ENCODE results near the gene SORCS2. TPM values are rescaled to one million over a fixed set of nuclear protein-coding genes. Genes with fewer than 3 reads are reported as not detected.

Gene SORCS2
- total RNA-seq, 1 donor from 2014 or later = not detected

- H3K9me3 Mint-ChIP-seq = no peaks in the 10 kb centered on the region
- POLR2A ChIA-PET = no interaction called here
- no peak for ATAC-seq (ENCODE audit: low read depth)
- no peak for DNase-seq
- no peaks in the 10 kb centered on the region for H3K27me3 Mint-ChIP-seq
- intact Hi-C loops (cut with micrococcal nuclease) = no loop called here
- H3K27ac Mint-ChIP-seq = no peak overlapping the region
- CTCF ChIA-PET = no interaction called here
- TF ChIP-seq, protein P1, sequence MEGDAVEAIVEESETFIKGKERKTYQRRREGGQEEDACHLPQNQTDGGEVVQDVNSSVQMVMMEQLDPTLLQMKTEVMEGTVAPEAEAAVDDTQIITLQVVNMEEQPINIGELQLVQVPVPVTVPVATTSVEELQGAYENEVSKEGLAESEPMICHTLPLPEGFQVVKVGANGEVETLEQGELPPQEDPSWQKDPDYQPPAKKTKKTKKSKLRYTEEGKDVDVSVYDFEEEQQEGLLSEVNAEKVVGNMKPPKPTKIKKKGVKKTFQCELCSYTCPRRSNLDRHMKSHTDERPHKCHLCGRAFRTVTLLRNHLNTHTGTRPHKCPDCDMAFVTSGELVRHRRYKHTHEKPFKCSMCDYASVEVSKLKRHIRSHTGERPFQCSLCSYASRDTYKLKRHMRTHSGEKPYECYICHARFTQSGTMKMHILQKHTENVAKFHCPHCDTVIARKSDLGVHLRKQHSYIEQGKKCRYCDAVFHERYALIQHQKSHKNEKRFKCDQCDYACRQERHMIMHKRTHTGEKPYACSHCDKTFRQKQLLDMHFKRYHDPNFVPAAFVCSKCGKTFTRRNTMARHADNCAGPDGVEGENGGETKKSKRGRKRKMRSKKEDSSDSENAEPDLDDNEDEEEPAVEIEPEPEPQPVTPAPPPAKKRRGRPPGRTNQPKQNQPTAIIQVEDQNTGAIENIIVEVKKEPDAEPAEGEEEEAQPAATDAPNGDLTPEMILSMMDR (IDR thresholded peaks at IDR 0.05) = no peak
- no peaks in the 10 kb centered on the region for H3K36me3 Mint-ChIP-seq (ENCODE audit: low read depth)
- H3K4me3 Mint-ChIP-seq = no peak overlapping the region
- no peaks in the 10 kb centered on the region for H3K4me1 Mint-ChIP-seq
Observed at GRCh38 chr4:7546152-7546808, 353.9 kb downstream of the SORCS2 start.

GRCh38 chr4:7546809-7547367, 354.6 kb downstream of the SORCS2 start:
- no peaks in the 10 kb centered on the region for H3K4me1 Mint-ChIP-seq
- POLR2A ChIA-PET = no interaction called here
- no peaks in the 10 kb centered on the region for H3K27me3 Mint-ChIP-seq
- ATAC-seq (ENCODE audit: low read depth) (no peak), DNase-seq (no peak)
- CTCF ChIA-PET = no interaction called here
- H3K36me3 Mint-ChIP-seq (ENCODE audit: low read depth) = no peaks in the 10 kb centered on the region
- TF ChIP-seq, protein P1 (IDR thresholded peaks at IDR 0.05) = no peak
- intact Hi-C loops (cut with micrococcal nuclease) = no loop called here
- H3K9me3 Mint-ChIP-seq = no peaks in the 10 kb centered on the region
- H3K4me3 Mint-ChIP-seq = no peak overlapping the region
- H3K27ac Mint-ChIP-seq = no peak overlapping the region

- ChIA-PET POLR2A (no interaction called here), CTCF (no interaction called here)
- intact Hi-C loops (cut with micrococcal nuclease) = no loop called here
- TF ChIP-seq, protein P1 (IDR thresholded peaks at IDR 0.05) = no peak
- Mint-ChIP-seq H3K27me3 (no peaks in the 10 kb centered on the region), H3K4me3 (no peak overlapping the region), H3K27ac (no peak overlapping the region), H3K4me1 (no peaks in the 10 kb centered on the region), H3K36me3 (ENCODE audit: low read depth) (no peaks in the 10 kb centered on the region), H3K9me3 (peaks cover under 1% of the 10 kb centered on the region)
- ATAC-seq (ENCODE audit: low read depth) (no peak), DNase-seq (no peak)
Observed at GRCh38 chr4:7547368-7548040, 355.2 kb downstream of the SORCS2 start.

GRCh38 chr4:7549866-7550265, 357.5 kb downstream of the SORCS2 start:
- H3K4me3 Mint-ChIP-seq = no peak overlapping the region
- DNase-seq (no peak), ATAC-seq (ENCODE audit: low read depth) (no peak)
- H3K9me3 Mint-ChIP-seq = peaks cover 21% of the 10 kb centered on the region
- no peak overlapping the region for H3K27ac Mint-ChIP-seq
- intact Hi-C loops (cut with micrococcal nuclease) = no loop called here
- ChIA-PET POLR2A (no interaction called here), CTCF (no interaction called here)
- no peaks in the 10 kb centered on the region for H3K27me3 Mint-ChIP-seq
- H3K4me1 Mint-ChIP-seq = no peaks in the 10 kb centered on the region
- peaks cover 1% of the 10 kb centered on the region for H3K36me3 Mint-ChIP-seq (ENCODE audit: low read depth)
- TF ChIP-seq, protein P1 (IDR thresholded peaks at IDR 0.05) = no peak

DNA sequence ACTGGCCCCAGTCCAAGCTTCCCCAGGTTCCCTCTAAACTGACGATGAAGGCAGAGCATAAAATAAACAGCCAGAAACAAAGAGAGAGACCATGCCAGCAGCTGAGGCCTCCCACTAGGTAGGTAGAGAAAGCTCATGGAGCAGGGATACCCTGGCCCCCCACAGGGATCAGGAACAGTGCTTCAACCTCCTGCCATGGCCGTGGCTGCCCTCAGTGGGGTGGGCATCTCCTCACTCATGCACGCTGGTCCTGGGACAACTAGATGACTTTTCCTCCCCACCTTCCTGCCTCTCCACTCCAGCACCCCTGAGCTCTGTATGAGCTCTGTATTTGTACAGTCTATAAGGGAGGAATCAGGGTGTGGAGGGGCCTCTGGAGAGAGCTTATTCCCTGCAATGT, 360.1 kb downstream of the SORCS2 start:
- intact Hi-C loops (cut with micrococcal nuclease) = no loop called here
- H3K4me1 Mint-ChIP-seq = no peaks in the 10 kb centered on the region
- H3K9me3 Mint-ChIP-seq = peaks cover 28% of the 10 kb centered on the region
- ATAC-seq (ENCODE audit: low read depth) = no peak
- no peak overlapping the region for H3K27ac Mint-ChIP-seq
- TF ChIP-seq, protein P1 (IDR thresholded peaks at IDR 0.05) = no peak
- H3K27me3 Mint-ChIP-seq = no peaks in the 10 kb centered on the region
- CTCF ChIA-PET = no interaction called here
- POLR2A ChIA-PET = no interaction called here
- DNase-seq = no peak
- H3K36me3 Mint-ChIP-seq (ENCODE audit: low read depth) = peaks cover 1% of the 10 kb centered on the region
- no peak overlapping the region for H3K4me3 Mint-ChIP-seq

Data from activated B cell treated with CpG ODN at 0.5 μM for 24 hours (primary cell).